WI38 (cell line): ENCODE data around the gene FRMPD2.
"Not testable (repeated sequence)": the region's sequence is repeated elsewhere in the genome, so short reads cannot be mapped to it uniquely, and the experiment has no call there.

ENCODE experiments used
- H3K4me3 ChIP-seq: 2 replicates; pipeline ENCODE4 v1.5.1; 2011; ENCODE audit warnings: low read depth, mild to moderate bottlenecking, control low read depth, low read length
- CTCF ChIP-seq: IDR thresholded peaks from 2 replicates; pipeline ENCODE4 v1.5.1; 2012; ENCODE audit warnings: low read depth, mild to moderate bottlenecking, control low read depth, low read length

The FRMPD2 gene

DNA sequence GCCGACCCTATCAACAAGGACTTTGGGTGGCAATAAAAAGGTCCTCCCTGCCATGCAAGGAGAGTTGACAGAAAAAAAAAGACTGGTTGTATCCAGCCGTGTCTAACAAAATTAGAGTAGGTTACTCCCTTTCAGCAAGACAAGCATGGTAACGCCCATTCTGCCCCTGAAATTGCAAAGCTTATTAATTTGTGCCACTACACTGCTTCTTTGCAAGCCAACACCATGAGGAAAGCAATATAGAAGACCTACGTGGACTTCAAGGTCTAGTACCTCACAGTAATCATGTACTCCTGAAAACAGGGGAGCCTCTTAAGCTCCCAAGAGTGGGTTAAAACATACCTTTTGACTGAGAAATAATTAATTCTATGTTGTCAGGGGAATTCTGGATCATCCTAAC is 90.3 kb downstream of the FRMPD2 start:
- no peak overlapping the region for H3K4me3 ChIP-seq
- TF ChIP-seq CTCF, result no peak

DNA sequence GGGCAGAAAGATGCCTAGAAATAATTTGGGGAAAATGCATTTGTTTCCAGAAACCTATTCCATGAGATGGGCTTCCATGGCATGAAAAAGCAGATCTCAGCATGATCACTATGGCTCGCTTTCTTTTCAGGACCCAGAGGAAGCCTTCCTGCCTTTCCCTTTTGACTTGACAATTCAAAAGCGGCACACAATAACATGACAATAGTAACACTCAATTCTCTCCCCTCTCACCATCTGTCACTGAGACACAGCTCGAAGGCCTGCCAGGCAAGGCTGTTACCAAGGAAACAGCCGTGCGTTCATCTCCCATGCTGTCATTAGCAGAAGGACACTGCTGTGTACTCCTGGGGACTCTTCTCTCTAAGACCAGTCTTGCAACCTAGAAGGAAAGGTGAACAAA is 101.8 kb downstream of the FRMPD2 start:
- not testable (repeated sequence) for H3K4me3 ChIP-seq

DNA sequence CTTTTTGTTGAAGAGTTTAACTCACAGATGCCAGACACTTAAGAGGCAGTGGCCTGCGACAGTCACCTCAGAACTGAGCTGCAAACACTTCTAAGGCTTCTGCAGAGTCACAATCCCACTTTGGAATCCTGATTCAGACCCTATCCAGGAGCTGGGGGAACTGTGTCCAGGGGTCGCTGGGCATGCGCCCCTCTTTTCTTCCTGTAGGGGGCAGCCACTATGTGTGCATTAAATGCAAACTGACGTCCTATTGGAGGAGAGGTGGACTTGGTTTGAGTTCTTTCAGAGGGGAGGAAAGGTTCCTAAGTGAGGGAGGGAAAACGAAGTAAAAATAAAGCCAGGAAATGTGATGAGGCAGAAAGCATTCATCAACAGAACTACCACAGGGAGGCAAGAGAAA is 113.8 kb downstream of the FRMPD2 start:
- not testable (repeated sequence) for H3K4me3 ChIP-seq

DNA sequence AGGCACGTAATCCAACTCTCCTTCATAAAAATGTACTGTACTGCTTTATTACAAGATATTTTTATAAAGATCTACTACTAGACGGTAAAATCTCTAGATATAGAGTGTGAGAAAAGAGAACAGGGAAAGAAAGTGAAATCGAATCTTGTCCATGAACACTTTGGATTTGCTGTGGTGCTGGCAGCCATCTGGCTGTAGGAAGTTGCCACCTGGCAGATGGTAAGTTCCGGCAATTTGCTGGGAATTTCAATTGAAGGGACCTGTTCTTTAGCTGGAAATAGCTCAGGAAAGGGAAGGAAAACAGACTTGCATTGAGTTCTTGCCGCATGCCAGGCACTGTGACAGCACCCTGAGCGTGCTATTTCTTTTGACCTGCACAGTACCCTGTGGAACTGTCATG is 114.3 kb downstream of the FRMPD2 start:
- not testable (repeated sequence) for H3K4me3 ChIP-seq

- H3K4me3 ChIP-seq, result not testable (repeated sequence)
Observed at GRCh38 chr10:48154211-48155140, 120.0 kb downstream of the FRMPD2 start.

DNA sequence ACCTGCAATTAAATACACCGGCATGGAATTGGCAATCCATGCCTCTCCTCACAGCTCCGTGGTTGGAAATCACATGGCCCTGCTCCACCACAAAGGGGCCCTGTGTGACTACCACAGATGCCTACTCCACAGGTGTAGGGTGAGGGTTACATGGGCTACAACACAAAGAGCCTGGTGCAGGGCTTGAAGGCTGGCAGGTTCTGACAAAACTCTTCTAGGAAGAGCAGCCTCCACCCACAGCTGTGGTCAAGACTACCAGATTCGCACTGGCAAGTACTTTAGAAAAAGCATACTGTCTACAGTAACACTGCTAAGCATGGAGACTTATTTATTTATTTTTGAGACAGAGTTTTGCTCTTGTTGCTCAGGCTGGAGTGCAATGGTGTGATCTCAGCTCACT is 126.9 kb downstream of the FRMPD2 start:
- H3K4me3 ChIP-seq, result not testable (repeated sequence)

DNA sequence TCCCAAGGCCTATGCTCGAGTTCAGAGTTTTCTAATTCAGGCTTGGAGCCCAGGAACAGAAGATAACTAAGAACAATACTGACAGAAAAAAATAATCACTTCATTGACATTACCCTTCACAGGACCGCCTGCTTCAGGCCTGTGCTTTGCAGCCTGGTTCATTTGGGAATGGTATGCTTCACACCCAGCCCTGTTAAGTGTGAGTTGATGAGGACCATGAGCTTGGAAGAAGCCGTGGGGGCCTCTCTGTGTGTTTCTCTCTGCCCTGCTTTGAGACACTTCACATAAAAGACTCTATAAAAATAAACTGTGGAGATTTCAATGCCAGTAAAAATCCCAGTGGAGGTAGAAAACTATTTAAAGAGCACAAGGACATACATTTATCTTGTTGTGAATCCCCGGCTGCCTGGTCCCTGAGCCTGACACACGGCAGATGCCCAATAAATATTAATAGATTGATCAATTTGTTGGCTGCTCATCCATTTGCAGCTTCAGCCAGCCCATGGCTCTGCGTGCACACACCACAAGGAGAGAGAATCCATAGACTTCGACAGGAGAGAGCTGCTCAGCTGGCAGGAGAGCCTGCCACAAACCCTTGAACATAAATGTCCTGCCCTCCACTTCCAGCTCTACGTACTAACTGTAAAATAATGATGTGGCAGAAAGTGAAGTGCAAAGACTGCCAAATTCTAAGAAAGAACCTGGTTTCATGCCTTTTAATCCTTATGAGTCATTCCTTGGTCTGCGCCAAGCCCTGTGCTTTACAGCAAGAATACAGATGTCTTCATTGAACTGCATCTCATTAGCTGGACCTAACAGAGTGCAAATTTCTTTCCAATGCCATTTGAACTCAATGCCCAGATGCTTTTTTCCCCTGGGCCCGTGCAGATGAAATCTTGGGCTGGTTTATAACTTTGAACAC is 130.5 kb downstream of the FRMPD2 start:
- not testable (repeated sequence) for H3K4me3 ChIP-seq

- H3K4me3 ChIP-seq, result not testable (repeated sequence)
Observed at GRCh38 chr10:48140949-48141348, 133.5 kb downstream of the FRMPD2 start.

DNA sequence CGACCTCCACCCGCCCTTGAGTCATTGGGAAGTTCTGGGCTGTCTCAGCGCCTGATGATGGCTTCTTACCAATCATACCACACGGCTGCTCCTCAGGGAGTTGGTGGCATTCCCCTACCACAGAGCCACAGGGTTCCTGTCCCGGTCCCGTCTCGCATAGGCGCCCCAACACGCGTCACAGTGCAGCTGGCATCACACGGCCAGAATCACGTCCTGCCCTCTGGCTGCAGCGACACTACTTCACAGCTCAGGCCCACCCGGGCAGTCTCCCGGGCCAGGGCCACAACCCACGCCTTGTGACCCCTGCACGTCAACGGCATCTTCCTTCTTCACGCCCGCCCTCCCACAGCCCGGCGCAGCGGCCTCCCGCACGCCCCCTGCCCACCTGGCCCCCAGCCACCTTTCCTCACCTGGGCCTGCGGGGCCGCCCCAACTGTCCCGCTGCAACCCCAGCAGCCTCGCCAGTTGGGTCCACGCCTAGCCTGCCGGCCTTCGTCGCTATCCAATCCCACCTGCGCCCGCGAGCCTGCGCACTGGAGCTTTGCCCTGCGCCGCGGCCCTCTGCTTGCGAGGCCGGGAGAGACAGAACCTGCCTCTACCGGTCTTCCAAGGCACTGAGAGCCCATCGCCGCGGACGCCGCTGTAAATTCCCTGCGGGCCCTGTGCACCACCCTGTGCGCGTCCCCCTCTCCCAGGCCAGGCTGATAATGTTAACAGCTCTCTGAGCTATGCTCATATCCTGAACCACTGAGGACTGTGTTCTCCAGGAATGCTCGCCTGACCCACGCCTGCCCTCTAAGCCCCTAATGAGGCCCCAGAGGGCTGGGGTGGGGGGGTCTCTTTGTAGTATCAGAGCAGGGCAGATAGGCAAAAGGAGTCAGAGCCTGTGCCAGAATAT is 134.3 kb downstream of the FRMPD2 start:
- H3K4me3 ChIP-seq, result not testable (repeated sequence)

GRCh38 chr10:48128954-48129353 is 145.5 kb downstream of the FRMPD2 start:
- not testable (repeated sequence) for H3K4me3 ChIP-seq

DNA sequence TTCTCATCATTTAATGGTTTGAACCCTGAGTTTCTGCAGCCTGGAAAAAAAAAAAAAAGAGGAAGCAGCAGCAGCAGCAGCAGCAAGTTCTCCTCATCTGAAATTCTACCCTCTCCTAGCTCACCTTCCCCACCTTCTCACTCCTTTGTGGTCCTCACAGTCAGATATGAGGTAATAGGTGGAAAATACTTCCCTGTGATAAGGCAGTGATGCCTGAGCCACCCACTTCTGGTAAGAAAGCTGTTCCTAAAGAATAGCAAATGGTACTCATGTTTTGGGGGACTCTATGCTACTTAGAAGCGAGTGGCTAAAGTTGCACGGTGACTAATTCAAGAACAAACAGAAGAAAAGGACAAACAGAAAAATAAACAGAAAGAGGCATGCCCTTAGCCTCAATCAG is 148.2 kb downstream of the FRMPD2 start:
- H3K4me3 ChIP-seq, result not testable (repeated sequence)

DNA sequence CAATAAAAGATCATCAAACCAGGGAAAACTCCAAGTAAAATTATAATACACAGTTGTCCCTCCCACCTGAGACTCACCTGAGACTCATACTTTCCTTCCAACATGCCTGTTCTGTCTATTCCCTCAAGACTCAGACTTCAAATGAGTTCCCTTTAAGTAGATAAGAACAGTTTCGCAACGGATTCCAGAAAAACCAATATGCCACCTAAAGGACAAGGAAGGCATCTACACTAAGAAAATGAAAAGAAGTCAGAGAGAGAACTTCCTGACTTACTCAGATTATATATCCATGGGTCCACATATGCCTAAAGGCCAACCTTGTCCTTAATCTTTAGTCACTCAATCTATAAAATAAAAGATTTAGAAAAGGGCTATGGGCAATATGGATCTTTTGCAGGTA is 148.9 kb downstream of the FRMPD2 start:
- not testable (repeated sequence) for H3K4me3 ChIP-seq

GRCh38 chr10:48122618-48123017 is 151.9 kb downstream of the FRMPD2 start:
- not testable (repeated sequence) for H3K4me3 ChIP-seq

DNA sequence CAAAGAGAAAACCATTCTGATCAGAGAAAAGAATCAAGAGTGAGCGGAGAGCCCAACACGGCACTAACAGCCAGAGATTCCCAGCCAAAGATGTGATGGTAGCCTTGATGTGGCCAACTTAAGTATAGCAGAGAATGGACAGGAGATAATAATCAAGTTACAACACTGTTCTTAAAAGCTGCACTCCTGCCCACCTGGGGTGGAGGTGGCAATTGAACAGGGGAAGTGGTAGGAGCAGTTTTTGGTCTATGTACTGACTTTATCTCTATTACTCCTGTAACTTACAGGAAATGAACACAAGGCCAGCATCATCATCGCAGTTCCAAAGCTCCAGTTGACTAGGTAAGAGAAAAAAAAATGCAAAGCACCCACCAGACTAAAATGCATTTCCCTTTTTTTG is 164.2 kb downstream of the FRMPD2 start:
- H3K4me3 ChIP-seq, result not testable (repeated sequence)
